Fibroblast of the aortic adventitia (primary cell): Measurements from ENCODE around the gene DHX29. TPM values are rescaled to one million over a fixed set of nuclear protein-coding genes. Genes with fewer than 3 reads are reported as not detected.
A peak's percentile ranks its signal among the peaks of the same experiment; 100 is the strongest.

ENCODE experiments used
- DNase-seq: peaks from one replicate; pipeline ENCODE4 v3.0.0-alpha.2; 2010; ENCODE audit warnings: low read depth
- H3K4me3 ChIP-seq: 2 replicates; pipeline ENCODE4 v1.5.1; 2011; ENCODE audit warnings: low read depth, mild to moderate bottlenecking, control low read depth, low read length, moderate library complexity
- CTCF ChIP-seq: IDR thresholded peaks from 2 replicates; pipeline ENCODE4 v1.5.1; 2011; ENCODE audit warnings: mild to moderate bottlenecking, low read length, control low read depth, inconsistent platforms; ENCODE audit not compliant: insufficient read depth
- total RNA-seq: library from RNA; depleted of rRNA; stranded (reverse); fragments of >200 nt; gene quantifications from 2 replicates; pipeline ENCODE4 v1.2.3, GENCODE V29; 2012; ENCODE audit warnings: low replicate concordance

Gene DHX29
- 36.7 and 53.4 TPM in 2 replicates for total RNA-seq

- no peak for TF ChIP-seq CTCF
- H3K4me3 ChIP-seq, result peak within 1 kb of the TSS; percentile 97
- peak; percentile 92 for DNase-seq
Observed at GRCh38 chr5:55307383-55308253, at the start of gene DHX29, which contains the start of gene MTREX. Gene DHX29 (minus strand): TSS chr5:55307694. CDS start chr5:55307573, 121 bp downstream. Gene MTREX (plus strand): TSS chr5:55307989. CDS start chr5:55308014, 25 bp downstream.

- no peak for TF ChIP-seq CTCF
Observed at GRCh38 chr5:55356896-55357295, 49.4 kb upstream of the DHX29 start.

GRCh38 chr5:55350754-55351153 is 43.3 kb upstream of the DHX29 start:
- TF ChIP-seq CTCF, result no peak
- no peak overlapping the region for H3K4me3 ChIP-seq
- DNase-seq, result no peak

More at GRCh38 chr5:55356896-55357295, 49.4 kb upstream of the DHX29 start:
- H3K4me3 ChIP-seq, result no peak overlapping the region
- DNase-seq, result no peak

GRCh38 chr5:55347786-55348185 is 40.3 kb upstream of the DHX29 start:
- DNase-seq, result no peak
- no peak for TF ChIP-seq CTCF
- no peak overlapping the region for H3K4me3 ChIP-seq

- no peak for DNase-seq
- no peak for TF ChIP-seq CTCF
Observed at GRCh38 chr5:55345327-55345726, 37.8 kb upstream of the DHX29 start.

GRCh38 chr5:55344392-55344992 is 37.0 kb upstream of the DHX29 start:
- no peak overlapping the region for H3K4me3 ChIP-seq
- peak; percentile 95 for TF ChIP-seq CTCF
- DNase-seq, result peak; percentile 79

More at GRCh38 chr5:55345327-55345726, 37.8 kb upstream of the DHX29 start:
- no peak overlapping the region for H3K4me3 ChIP-seq
